Renal cortex interstitium (tissue), 11 donors: ENCODE data around the gene JUP. TPM values are rescaled to one million over a fixed set of nuclear protein-coding genes. Genes with fewer than 3 reads are reported as not detected.
"Not testable (repeated sequence)": the region's sequence is repeated elsewhere in the genome, so short reads cannot be mapped to it uniquely, and the experiment has no call there.

Experiments
- DNase-seq, 11 donors: peaks; one replicate each; pipeline ENCODE4 v3.0.0-alpha.2; 2013; ENCODE audit warnings: low read depth in 9 of 11, low spot score in 4 of 11; ENCODE audit errors: extremely low read depth in 1 of 11
- polyA plus RNA-seq, 3 donors: library from polyadenylated mRNA; unstranded; fragments of 120-200 nt; gene quantifications; one replicate each; pipeline ENCODE4 v1.2.1, GENCODE V29; 2013; ENCODE audit not compliant: insufficient read length in 3 of 3

JUP gene
- polyA plus RNA-seq, 3 donors = 169 to 222 (median 221) TPM

DNA sequence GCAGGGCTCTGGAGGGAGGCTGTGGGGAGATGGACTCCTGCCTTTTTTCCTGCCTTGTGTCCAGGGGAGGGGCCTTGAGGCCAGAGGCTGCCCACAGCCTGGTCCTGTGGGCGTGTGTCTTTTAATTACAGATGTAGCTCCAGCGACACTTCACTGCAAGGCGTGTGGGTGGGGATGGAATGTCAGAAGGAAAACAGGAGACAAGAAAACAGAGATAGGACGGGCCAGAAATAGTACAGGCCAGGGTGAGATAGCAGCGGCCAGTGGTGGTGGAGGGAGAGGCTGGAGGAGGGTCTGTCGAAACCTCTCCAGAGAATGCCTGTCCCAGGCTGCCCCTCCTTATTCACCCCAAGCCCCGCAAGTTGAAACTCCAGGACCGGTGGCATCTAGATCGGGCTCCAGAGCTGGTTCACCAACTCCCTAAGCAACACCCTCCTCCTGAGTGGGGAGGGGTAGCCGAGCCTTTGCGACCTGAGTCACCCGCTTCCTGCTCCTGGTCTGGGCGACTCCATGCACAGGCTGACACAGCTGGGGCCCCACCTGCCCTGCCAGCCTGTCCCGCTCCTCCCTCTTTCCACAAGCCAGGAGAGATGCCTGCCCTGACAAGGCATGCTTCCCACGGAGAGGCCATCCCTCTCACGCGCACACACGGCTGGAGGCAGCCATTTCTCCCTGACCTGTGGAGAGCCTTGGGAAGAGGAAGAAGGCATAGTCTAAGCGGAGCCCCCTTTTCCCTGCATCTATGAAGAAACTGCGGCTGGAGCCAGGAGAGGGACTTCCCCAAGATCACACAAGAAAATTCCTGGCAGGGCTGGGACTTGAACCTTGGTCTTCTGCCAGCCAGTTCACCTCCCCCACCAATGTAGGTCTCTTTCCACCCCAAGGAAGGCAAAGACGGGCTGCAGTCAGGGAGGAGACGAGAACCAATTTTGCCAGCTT is 6.6 kb upstream of the JUP start:
- DNase-seq = no peak

DNA sequence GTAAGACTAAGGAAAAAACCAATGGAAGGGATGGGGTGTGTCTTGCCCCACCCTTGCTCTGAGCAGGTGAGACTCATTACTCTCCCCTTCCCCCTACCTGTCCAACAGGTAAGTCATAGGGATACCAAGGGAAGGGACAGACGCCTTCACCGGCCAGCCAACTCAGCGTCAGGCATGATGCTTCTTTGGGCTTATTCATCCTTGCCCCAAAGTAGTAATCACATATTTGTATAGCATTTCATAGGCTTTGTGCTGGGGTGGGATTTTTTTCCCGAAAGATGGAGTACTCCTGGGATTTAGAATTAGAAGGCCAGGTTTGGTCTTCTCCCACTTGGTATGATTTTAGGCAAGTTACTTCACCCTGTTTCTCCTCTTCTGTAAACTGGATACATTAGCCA is 509 bp upstream of the JUP start:
- DNase-seq = no peak

GRCh38 chr17:41785859-41786226 is 668 bp downstream of the JUP start:
- no peak for DNase-seq

- peak in 3 of 11 donors; percentile 77 to 90 (median 78) for DNase-seq
Measured at GRCh38 chr17:41785091-41785858, 1.2 kb downstream of the JUP start.

GRCh38 chr17:41784207-41784744 is 2.2 kb downstream of the JUP start:
- DNase-seq = peak in 1 of 11 donors; percentile 73

DNA sequence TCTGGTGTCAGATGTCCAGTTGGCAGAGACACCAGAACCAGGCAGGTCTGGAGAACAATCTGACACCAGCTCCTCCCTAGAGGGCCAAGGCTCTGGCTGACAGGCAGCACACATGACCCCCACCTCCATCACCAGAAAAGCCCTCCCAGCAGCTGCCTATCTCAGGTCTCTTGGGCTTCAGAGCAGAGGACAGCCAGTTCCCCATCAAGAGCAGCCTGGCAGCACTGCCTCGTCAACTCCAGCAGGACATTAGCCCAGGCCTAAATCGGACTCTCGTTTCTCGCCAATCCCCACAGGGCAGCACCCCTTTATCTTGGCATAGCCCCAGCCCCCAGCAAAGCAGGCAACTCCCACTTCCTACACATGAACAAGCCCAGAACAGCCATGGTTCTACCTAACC is 4.4 kb downstream of the JUP start:
- no peak for DNase-seq

GRCh38 chr17:41781404-41782110 is 5.0 kb downstream of the JUP start:
- DNase-seq = no peak

DNA sequence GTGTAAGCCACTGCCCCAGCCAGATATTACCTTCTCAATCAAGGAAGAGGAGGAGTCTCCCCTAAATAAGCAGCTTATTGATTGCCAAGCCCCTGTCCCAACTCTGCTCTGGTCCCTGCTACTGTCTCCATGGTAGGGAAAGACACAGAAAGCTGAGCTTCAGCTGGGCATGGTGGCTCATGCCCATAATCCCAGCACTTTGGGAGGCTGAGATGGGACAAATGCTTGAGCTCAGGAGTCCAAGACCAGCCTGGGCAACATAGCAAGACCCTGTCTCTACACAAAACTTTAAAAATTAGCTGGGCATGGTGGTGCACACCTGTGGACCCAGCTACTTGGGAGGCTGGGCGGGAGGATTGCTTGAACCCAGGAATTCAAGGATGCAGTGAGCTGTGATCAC is 6.6 kb downstream of the JUP start:
- no peak for DNase-seq

DNA sequence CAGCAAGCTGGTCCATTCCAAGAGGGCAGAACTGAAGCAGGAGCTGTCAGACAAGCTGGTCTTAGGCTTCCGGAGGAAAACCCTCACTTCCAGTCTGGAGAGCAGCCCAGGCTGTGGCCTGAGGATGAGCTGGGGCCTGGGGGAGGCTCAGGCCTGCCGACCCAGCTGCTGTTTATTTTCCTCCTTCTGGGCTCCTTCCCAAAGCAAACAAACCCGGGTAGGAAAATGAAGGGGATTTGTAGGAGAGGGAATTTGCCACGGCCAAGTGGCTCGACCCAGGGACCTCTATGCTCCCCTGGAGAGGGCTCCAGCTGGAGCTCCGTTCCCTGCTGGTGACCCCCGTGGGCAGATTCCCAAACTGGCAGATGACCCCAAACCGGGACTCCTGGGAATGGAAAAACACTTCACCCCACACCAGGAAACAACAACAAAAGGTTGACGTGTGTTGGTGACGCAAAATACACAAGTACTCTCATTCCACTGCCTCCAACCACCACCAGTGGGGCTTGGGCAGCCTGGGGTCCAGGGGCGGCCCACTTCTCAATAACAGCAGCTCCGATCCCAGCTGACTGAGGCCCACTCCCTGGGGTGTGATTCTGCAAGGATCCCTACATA is 8.8 kb downstream of the JUP start:
- peak in 4 of 11 donors; percentile 78 to 86 (median 80) for DNase-seq

DNA sequence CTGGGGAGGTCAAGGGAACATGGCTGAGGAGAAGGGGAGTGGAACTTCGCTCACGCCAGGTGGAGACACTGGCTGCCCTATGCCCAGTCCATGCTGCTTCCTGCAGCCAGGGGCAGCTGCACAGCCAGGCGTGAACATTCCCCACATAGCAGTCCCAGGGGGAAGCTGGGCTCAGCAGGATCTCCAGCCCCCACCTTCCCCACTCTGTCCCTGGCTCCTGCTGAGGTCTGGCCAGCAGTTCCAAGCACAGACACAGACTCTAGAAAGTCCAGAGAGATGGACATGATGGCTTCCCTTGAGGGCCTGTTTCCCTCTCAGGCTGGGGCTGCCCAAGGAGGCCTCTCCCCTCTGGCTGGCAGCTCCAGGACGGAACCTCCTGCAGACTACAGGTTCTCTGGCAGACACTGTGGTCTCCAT is 9.3 kb downstream of the JUP start:
- peak in 1 of 11 donors; percentile 83 for DNase-seq

- not testable (repeated sequence) for DNase-seq
Measured at GRCh38 chr17:41776262-41776900, 10.1 kb downstream of the JUP start.

DNA sequence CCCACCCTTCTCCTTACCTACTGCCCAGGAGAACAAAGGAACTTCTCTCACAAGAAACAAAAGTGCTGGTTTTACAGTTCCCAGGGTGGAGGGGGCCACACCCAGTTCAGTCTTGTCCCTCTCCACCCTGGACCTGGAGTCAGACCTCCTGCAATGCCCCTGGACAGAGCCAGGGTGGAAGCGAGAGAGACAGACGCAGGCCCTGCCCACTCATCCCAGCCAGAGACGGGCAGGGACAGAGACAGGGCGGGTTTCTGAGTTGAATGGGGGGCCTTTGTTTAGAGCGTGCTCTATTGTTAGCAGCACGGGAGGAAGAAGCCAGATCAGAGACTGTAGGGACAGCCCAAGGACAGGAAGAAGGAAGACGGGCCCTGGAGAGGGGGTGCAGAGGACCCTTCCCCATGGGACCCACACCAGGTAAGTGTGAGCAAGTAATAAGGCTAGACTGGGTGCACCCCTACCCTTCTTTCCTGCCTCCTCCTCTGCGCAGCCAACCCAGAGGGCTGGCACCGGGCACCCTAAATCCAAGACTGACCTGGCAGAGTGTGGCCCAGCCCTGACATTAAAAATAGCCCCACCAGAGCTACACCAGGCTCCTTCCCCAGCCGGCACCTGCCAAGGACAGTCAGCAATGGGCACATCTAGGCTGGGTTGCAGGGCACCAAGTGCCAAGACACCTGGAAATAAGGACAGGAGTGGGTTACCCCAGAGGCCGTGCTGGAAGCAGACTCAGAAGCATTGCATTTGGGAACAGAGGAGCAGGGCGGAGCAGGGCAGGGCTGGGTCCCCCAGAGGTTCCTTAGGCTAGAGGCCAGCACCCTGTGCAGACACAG is 10.9 kb downstream of the JUP start:
- no peak for DNase-seq

DNA sequence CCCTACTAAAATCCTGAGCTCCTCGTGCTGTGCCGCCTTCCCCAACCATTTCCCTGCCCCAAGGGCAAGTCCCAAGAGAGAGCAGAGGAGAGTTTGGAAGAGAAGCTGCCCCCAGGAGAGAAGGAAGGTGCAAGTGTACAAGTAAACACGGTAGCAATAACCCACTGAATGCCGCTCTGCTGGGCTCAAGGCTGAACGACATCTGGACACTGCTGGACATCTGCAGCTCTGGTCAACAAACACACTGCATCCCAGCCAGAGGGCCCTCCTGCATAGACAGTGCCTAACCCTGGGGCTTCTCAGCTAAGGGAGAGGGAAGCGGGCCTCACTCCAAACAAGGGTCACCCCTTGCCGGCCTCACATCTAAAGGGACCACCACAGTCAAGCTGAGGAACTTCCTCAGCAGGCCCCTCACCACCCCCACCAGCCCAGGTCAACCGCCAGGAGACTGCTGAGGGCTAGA is 12.7 kb downstream of the JUP start:
- no peak for DNase-seq

GRCh38 chr17:41773190-41773588 is 13.3 kb downstream of the JUP start:
- peak in 2 of 11 donors; percentile 75 to 79 for DNase-seq

DNA sequence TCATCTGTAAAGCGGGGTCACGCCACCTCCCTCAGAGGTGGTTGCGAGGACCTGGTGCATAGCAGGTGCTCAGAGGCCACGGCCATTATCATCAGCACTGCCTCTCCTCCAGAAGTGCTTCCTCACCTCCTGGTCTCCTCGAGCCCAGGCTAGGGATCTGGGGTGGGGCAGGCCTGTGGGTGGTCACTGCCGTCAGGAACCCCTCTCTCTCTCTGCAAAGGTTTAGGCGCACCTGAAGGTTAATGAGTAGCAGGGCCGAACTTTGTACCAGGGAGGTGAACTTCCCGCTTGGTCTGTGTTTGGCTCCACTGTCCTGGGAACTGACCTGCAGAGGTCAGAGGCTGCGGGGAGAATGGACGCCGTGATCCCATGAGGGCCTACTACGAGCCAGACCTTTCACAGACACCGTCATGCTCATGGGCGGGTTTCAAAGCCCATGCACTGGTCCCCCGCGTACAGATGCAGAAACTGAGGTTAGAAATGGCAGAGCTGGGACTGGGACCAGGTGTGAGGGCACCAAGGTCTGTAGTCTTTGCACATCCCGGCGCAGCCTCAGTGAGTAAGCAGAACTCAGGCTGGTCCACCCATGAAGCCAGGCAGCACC is 13.8 kb downstream of the JUP start:
- DNase-seq = no peak

DNA sequence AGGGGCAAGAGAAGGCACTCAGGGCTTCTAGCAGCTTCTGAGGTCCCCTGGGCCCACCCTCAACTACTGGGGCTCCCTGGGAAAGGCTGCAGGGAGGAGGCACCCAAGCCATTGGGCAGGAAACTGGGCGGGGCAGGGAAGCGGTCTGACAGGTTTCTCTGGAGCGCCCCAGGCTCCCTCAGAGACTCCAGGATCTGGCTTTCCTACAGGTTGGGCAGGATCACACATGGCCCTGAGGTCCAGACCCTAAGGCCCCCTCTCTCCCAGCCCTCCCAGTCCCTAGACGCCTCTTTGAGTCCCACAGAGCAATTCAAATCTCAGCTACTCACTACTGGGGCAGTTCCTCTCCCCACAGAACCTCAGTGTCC is 14.3 kb downstream of the JUP start:
- DNase-seq = no peak
